ENCODE measurements around the gene LMOD1.

Gene LMOD1

DNA sequence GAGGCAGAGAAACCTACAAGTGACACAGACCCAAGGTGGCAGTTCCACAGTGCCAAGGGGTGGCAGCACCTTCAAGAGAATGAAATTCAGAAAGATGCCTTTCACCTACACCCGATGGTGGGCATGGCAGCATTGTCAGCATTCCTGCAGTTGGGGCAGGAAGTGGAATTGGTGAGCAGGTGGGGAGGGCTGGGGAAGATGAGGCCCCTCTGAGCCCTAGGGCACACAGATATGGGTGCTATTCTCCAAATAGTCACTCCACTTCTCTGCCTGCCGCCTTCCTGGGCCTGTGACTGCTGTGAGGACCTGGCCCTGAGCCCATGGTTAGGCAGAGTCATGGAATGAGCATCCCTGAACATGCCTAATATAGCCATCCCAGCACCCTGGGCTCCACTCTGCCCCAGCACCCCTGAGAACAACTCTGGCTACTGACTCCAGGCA is 49.4 kb downstream of the LMOD1 start:
- peak; percentile 29 for DNase-seq (ENCODE audit: low read depth, low spot score)
- H3K4me3 ChIP-seq (ENCODE audit: low read length), result no peak overlapping the region

DNA sequence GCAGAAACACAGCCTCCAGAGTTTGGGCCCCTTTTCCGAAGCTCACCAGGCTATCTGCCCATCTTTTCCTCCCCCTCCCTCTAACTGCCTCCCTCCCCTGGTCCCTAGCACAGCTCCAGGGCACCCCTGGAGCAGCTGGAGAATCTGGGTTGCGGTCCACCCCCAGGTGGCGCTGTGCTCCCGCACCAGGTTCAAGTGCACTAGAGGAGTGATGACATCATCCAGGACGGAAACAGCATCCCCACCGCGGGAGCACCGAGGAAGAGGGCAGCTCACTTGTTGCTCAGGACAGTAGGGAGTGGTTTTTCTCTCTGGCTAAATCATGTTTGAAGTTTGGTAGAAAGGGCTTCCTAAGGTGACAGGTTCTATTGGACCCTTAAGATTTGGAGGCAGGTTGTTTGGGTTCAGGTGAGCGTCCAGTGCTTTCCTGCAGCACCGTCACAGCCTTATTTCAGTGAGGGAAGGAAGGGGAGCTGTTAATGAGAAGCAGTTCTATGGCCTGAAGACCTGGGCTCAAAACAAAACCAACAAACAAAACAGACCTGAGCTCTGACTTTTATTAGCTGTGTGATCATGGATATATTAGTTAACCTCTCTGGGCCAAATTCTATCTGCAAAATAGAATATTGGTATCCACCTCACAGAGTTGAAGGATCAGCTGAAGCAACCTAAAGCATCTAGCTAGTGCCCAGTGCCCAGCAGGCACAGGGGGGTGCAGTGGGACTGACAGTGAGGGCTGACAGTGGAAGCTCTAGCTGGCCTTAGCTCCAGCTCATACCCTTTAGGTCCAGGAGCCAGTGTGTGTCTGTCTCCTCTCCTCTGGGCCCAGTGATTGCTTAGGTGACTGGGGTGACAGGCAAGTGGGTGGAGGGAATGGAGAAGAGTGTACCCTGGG is 50.2 kb downstream of the LMOD1 start:
- DNase-seq (ENCODE audit: low read depth, low spot score), result peak; percentile 86
- H3K4me3 ChIP-seq (ENCODE audit: low read length), result no peak overlapping the region

DNA sequence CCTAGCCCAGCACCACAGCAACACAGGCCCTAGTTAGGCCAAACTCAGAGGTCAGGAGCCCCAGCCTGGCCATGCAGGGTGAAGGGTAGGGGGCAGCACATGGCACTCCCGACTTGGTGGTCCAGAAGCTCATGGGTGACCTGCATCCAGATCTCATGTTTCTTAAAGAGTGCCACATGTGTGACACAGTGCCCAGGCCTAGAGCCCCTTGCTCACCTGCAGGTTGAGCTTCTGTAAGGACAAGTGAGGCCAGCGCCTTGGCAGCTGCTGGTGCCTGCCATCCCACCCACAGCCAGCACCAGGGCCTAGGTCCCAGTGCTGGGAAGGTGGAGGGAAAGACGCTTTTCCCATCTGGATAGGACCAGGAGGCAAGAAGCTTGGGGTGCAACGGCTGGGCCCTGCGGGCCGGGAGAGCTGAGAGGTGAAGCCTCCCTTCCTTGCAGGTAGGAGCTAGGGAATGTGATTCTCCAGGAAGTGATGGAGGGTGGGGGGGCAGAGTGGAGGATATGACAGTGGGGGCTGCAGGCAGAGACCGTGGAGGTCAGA is 51.2 kb downstream of the LMOD1 start:
- H3K4me3 ChIP-seq (ENCODE audit: low read length), result no peak overlapping the region
- no peak for DNase-seq (ENCODE audit: low read depth, low spot score)

DNA sequence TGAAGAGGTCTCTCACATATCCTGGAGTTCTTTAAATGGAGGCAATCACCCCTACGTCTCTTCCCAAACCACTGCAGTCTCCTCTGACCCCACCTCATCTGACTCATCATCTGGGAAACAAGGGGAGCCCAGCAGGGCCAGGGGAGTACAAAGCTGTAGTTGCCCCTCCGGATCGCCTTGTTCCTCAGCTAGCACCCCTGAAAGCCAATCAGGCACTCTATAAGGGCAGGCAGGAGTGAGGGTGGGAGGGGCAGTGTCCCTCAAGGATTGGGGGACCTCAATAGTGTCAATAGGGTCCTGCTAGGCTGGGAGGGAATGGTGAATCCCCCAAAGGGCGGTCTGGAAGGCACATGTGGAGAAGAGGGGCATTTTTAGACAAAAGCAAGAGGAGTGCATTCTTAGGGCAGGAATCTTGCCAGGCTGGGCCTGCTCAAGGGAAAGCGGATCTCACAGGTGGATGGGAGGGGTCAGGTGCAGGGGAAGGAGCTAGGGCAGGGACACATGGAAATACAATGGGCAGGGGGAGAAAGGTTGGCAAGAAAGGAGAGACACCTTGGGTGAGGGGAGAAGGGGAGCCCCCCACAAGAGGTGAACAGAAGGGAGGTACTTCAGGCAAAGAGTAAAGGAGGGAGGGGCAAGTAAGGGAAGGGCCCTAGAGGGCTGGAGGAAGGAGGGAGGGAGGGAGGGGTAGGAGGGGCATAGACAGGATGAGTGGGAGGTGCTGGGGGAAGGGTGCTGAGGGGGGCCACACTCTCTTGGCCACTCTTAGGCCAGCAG is 51.8 kb downstream of the LMOD1 start:
- no peak for DNase-seq (ENCODE audit: low read depth, low spot score)
- H3K4me3 ChIP-seq (ENCODE audit: low read length), result no peak overlapping the region

- H3K4me3 ChIP-seq (ENCODE audit: low read length), result no peak overlapping the region
- no peak for DNase-seq (ENCODE audit: low read depth, low spot score)
Observed at GRCh38 chr1:201893431-201893830, 52.9 kb downstream of the LMOD1 start.

DNA sequence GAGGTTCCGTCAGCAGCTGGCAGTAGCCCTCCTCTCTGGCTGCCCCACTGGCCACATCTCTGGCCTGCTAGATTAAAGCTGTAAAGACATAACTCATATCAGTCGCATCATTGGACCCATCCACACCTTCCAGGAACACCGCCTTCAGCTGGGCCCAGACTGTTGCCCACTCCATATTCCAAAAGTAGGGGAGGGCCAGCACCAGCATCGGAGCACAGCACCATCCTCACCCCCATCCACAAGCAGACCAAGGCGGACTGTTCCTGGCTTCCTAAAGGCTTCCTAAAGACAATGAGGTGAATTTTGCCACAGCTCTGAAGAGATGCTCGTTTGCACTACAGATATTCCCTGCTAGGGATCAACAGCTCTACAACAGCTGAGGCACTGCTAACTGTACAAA is 54.1 kb downstream of the LMOD1 start:
- H3K4me3 ChIP-seq (ENCODE audit: low read length), result no peak overlapping the region
- no peak for DNase-seq (ENCODE audit: low read depth, low spot score)

- DNase-seq (ENCODE audit: low read depth, low spot score), result no peak
- no peak overlapping the region for H3K4me3 ChIP-seq (ENCODE audit: low read length)
Observed at GRCh38 chr1:201891451-201892045, 54.8 kb downstream of the LMOD1 start.

DNA sequence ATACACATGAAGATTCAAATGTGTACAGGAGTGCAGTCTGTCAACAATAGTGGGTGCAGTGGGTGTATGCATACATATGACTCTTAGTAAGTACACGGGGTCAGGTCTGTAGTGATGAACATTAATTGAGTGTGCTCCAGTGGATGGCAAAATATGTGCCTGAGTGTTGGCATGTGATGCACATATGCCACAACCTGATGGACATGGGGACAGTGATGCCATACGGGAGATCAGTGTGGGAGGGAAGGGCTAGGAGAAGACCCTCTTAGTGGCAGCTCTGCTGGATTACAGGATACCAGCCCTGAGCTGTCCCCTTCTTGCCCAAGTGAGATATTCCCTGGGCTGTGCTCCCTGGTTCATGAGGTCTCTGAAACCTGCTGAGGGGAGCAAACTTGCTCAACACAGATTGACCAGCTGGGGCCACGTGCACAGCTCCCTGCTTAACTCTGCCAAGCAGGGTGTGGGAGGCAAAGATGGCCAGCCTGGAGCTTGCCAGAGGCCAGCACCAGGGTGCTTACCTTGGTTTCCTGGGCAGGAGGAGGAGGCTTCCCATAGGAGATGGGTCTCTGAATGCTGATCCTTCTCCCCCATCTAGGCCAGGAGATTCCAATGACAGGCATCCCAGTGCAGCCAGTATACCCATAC is 55.4 kb downstream of the LMOD1 start:
- no peak overlapping the region for H3K4me3 ChIP-seq (ENCODE audit: low read length)
- DNase-seq (ENCODE audit: low read depth, low spot score), result no peak

DNA sequence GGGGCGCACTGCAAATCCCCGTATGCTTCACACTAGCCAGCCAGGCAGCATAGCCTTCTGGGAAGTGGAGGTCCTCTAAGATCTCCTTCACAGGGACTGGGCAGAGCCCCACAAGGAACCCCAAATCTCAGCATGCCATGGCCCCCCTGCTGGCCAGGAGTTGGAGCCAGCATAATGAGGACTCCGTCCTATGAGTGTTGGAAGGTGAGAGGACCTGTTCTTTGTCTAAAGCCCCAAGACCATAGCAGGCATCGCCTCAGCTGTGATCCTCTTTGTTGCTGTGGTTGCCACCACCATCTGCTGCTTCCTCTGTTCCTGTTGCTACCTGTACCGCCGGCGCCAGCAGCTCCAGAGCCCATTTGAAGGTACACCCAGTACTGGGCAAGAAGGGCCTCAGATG is 56.1 kb downstream of the LMOD1 start:
- no peak for DNase-seq (ENCODE audit: low read depth, low spot score)
- no peak overlapping the region for H3K4me3 ChIP-seq (ENCODE audit: low read length)

- no peak overlapping the region for H3K4me3 ChIP-seq (ENCODE audit: low read length)
- no peak for DNase-seq (ENCODE audit: low read depth, low spot score)
Observed at GRCh38 chr1:201889090-201889968, 57.0 kb downstream of the LMOD1 start.

- DNase-seq (ENCODE audit: low read depth, low spot score), result no peak
- H3K4me3 ChIP-seq (ENCODE audit: low read length), result no peak within 1 kb of the TSS
Observed at GRCh38 chr1:201888282-201889089, 57.9 kb downstream of the LMOD1 start, which contains the start of gene SHISA4. TSS of gene SHISA4 (plus strand) at chr1:201888898. CDS start at chr1:201888995, 97 bp downstream.

DNA sequence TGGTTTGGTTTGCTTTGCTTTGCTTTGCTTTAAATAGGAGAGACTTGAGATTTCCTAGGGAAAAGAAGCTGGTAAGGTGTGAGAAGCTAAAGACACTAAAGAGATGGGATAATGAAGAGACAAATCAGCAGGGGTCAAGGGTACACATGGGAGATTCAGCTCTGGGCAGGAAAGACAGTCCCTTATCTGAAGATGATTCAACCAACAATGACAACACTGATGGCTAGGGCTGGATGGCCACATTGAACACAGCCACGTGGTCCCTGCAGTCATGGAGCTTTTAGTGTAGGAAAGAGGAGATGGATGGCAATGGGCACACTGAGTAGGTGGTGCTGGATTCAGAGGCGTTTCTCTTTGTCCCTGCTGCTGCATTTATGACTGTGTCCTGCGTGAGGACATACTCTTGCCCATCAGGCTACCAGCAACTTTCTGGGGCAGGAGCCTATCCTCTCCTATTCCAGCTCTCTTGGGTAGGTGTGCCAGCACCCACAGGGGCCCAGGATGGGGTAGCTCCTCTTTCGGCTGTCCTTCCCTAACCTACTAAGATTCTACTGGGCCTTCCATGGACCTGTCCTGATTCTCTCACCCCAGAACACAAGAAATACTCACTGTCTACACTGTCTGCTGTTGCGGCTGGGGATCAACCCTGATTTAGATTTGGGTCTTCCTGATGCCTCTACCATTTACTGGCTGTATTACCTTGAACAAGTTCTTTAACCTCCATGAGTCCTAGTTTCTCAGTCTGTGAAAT is 59.1 kb downstream of the LMOD1 start:
- DNase-seq (ENCODE audit: low read depth, low spot score), result no peak
- no peak overlapping the region for H3K4me3 ChIP-seq (ENCODE audit: low read length)

DNA sequence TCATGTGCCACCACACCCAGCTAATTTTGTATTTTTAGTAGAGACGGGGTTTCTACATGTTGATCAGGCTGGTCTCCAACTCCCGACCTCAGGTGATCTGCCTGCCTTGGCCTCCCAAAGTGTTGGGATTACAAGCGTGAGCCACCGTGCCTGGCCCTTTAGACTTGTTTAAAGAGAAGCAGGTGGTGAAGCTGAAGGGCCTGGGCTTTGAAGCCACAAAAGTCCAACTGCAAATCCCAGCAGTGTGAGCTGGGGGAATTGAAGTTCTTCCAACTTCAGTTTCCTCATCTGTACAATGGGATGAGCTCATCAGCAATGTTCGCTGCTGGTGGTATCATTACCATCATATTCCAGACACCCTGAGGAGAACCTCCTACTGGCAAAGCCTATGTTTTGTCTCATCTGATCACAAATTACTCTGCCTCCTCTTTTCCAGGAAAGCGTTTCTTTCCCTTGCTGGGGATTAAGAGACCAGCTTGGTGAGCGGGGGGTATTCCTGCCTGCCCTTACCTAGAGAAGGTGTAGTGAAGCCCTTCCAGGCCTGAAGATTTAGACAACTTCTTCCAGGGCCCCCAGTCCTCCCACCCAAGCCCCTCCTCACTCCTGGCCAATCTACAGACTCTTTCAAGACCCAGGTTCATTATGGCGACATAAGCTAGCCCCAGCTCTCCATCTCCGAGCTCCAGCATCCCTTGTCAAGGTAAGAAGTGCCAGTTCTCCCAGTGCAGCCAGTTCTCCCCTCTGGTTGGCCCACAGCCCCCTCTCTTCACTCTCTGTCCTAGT is 60.1 kb downstream of the LMOD1 start:
- no peak overlapping the region for H3K4me3 ChIP-seq (ENCODE audit: low read length)
- no peak for DNase-seq (ENCODE audit: low read depth, low spot score)

GRCh38 chr1:201885531-201886075 is 60.7 kb downstream of the LMOD1 start:
- no peak for DNase-seq (ENCODE audit: low read depth, low spot score)
- no peak overlapping the region for H3K4me3 ChIP-seq (ENCODE audit: low read length)

- no peak overlapping the region for H3K4me3 ChIP-seq (ENCODE audit: low read length)
- DNase-seq (ENCODE audit: low read depth, low spot score), result no peak
Observed at GRCh38 chr1:201884425-201884824, 61.9 kb downstream of the LMOD1 start.

GRCh38 chr1:201883786-201884185 is 62.6 kb downstream of the LMOD1 start:
- H3K4me3 ChIP-seq (ENCODE audit: low read length), result no peak overlapping the region
- no peak for DNase-seq (ENCODE audit: low read depth, low spot score)
